ENCODE data around the gene IL15RA. TPM values are rescaled to one million over a fixed set of nuclear protein-coding genes. Genes with fewer than 3 reads are reported as not detected.

The IL15RA gene
- total and polyA plus RNA-seq, 2 of the 8 experiments (the other 6 are each of a cell fraction or from before 2014, with no cell fraction given): 1.3 to 1.4 TPM

DNA sequence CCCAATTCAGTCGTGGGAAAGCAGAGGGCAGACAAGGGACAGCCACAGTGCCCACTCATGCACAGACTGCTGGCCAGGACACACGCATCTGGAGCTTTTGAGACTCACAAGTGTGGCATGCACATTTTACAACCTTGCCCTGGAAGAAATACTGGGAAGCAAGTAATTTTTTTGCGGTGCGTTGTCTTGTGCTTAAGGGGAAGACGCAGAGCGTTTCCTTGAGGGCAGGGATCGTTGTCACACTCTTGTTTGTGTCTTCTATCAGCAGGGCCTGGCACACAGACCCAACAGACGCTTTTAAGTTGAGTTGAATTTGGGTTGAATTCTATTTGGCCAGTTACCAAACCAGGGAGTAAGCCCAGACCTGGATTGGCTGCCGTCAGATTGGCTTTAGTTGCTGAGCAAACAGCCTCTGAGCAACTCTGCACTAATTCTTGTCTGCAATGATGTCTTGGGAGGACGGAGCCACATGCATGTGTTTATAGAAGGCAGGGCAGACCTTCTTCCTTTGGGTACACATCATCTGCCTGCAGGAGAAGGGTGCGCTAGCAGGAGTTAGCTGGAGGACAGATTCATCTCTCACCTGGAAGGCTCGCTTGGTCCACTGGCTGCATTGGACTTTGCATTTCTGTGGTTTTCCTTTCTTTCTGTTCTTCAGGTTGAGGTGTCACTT, 46.5 kb upstream of the IL15RA start:
- Histone ChIP-seq H3K4me2 (ENCODE audit: insufficient read depth in 1 of 2, low read depth in 2 of 2, low read length in 2 of 2) (no peak overlapping the region), H4K91ac (replicated peaks; ENCODE audit: insufficient read length, low read length) (no peak overlapping the region), H4K20me1 (replicated peaks in 1 of 2; ENCODE audit: control insufficient read depth in 1 of 2, insufficient read depth in 2 of 2, low read length in 2 of 2) (no peaks in the 10 kb centered on the region), H2BK120ac (replicated peaks; ENCODE audit: low read depth, low read length) (no peak overlapping the region), H4K8ac (ENCODE audit: extremely low read depth, insufficient read depth, low read length) (no peak overlapping the region), H3K14ac (ENCODE audit: insufficient read length) (no peak overlapping the region), H3K4me3 (ENCODE audit: extremely low read depth in 1 of 4, insufficient read depth in 2 of 4, low read depth in 3 of 4, low read length in 4 of 4) (no peak overlapping the region), H3K23me2 (ENCODE audit: low read depth, low read length) (peaks cover 5% of the 10 kb centered on the region; the same call in 1 of the 2 replicates), H2AFZ (ENCODE audit: low read length) (0 out of 2 replicates have a peak overlapping the region, but pooled peaks have one; percentile 30), H3K23ac (ENCODE audit: insufficient read length) (no peak overlapping the region), H3K56ac (replicated peaks; ENCODE audit: insufficient read length, low read depth, low read length) (no peak overlapping the region), H3K27ac (ENCODE audit: low read depth, low read length) (no peak overlapping the region), H2BK15ac (ENCODE audit: low read length) (0 out of 2 replicates have a peak overlapping the region, but pooled peaks have one; percentile 63), H3K36me3 (ENCODE audit: control insufficient read depth in 2 of 4, insufficient read depth in 4 of 4, low read length in 3 of 4) (no peaks in the 10 kb centered on the region), H2AK5ac (ENCODE audit: low read depth, low read length) (no peak overlapping the region), H4K5ac (ENCODE audit: insufficient read length, low read depth, low read length) (no peak overlapping the region), H3K4ac (replicated peaks; ENCODE audit: insufficient read length, low read depth, low read length) (no peak overlapping the region), H3K18ac (ENCODE audit: extremely low read depth, low read length) (no peak overlapping the region), H2BK12ac (ENCODE audit: low read depth, low read length) (no peak overlapping the region), H2BK5ac (ENCODE audit: low read depth, low read length) (no peak overlapping the region), H3K4me1 (replicated peaks in 1 of 4; ENCODE audit: control insufficient read depth in 3 of 4, insufficient read depth in 4 of 4, low read length in 3 of 4) (no peaks in the 10 kb centered on the region), H3K27me3 (replicated peaks in 1 of 4; ENCODE audit: control insufficient read depth in 3 of 4, extremely low read depth in 1 of 4, insufficient read depth in 3 of 4, low read length in 3 of 4) (no peaks in the 10 kb centered on the region), H3K79me2 (ENCODE audit: control insufficient read depth in 1 of 2, insufficient read depth in 2 of 2, low read length in 2 of 2) (no peaks in the 10 kb centered on the region), H3K9me3 (ENCODE audit: insufficient read depth in 2 of 2, low read depth in 1 of 2, low read length in 1 of 2) (no peaks in the 10 kb centered on the region), H3K79me1 (ENCODE audit: low read depth, low read length) (no peaks in the 10 kb centered on the region), H2BK20ac (ENCODE audit: low read length) (no peak overlapping the region), H3K9ac (replicated peaks in 1 of 4; ENCODE audit: extremely low read depth in 1 of 4, low read depth in 3 of 4, low read length in 3 of 4) (no peak overlapping the region)
- no peak for FAIRE-seq
- POLR2A ChIA-PET (ENCODE audit: partially characterized antibody): no interaction called here
- no peak for DNase-seq (ENCODE audit: low read depth in 1 of 2, low spot score in 2 of 2)
- CTCF ChIA-PET (ENCODE audit: partially characterized antibody): interaction anchor here (0.7 to 2.4 kb wide), 3 partner anchors 10 to 74 kb away, joined by 3 to 11 read pairs (median 3); partner anchors contain the start of gene IL15RA
- WGBS, 2 experiments (ENCODE audit: extremely low coverage in 1 of 2, insufficient coverage in 1 of 2, insufficient read length in 1 of 2, insufficient replicate concordance in 2 of 2, low coverage in 1 of 2, low lambda C conversion rate in 2 of 2, missing lambda C conversion rate in 1 of 2): 82% methylated on average over 12 of the region's 12 CpGs; no CpG with 5 or more reads in 1 of the 2 experiments
- TF ChIP-seq JUND (IDR thresholded peaks at IDR 0.05; ENCODE audit: low read length): no peak
- TF ChIP-seq SP1 (IDR thresholded peaks at IDR 0.05; ENCODE audit: low read depth, low read length): no peak
- TF ChIP-seq, protein P1, sequence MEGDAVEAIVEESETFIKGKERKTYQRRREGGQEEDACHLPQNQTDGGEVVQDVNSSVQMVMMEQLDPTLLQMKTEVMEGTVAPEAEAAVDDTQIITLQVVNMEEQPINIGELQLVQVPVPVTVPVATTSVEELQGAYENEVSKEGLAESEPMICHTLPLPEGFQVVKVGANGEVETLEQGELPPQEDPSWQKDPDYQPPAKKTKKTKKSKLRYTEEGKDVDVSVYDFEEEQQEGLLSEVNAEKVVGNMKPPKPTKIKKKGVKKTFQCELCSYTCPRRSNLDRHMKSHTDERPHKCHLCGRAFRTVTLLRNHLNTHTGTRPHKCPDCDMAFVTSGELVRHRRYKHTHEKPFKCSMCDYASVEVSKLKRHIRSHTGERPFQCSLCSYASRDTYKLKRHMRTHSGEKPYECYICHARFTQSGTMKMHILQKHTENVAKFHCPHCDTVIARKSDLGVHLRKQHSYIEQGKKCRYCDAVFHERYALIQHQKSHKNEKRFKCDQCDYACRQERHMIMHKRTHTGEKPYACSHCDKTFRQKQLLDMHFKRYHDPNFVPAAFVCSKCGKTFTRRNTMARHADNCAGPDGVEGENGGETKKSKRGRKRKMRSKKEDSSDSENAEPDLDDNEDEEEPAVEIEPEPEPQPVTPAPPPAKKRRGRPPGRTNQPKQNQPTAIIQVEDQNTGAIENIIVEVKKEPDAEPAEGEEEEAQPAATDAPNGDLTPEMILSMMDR (IDR thresholded peaks at IDR 0.05; ENCODE audit: control extremely low read depth in 1 of 3, insufficient read depth in 1 of 3, low read depth in 1 of 3, low read length in 3 of 3): no peak
- TF ChIP-seq SUZ12 (IDR thresholded peaks at IDR 0.05; ENCODE audit: low read length): no peak
- no peak for TF ChIP-seq ASH2L (IDR thresholded peaks at IDR 0.05; ENCODE audit: low read length)
- TF ChIP-seq GTF2F1 (IDR thresholded peaks at IDR 0.05; ENCODE audit: borderline replicate concordance, low read depth, low read length): no peak
- no peak for TF ChIP-seq TAF7 (optimal IDR thresholded peaks at IDR 0.05; ENCODE audit: borderline replicate concordance, low read depth, low read length)
- TF ChIP-seq KDM4A (IDR thresholded peaks at IDR 0.05; ENCODE audit: low read depth, low read length, severe bottlenecking): no peak
- no peak for TF ChIP-seq SIX5 (IDR thresholded peaks at IDR 0.05; ENCODE audit: low read depth, low read length)
- TF ChIP-seq EP300 (IDR thresholded peaks at IDR 0.05; ENCODE audit: borderline replicate concordance in 1 of 2, low read depth in 2 of 2, low read length in 2 of 2): no peak
